HCT116 (cell line): ENCODE data around the gene FAM171A2. TPM values are rescaled to one million over a fixed set of nuclear protein-coding genes. Genes with fewer than 3 reads are reported as not detected.

Experiments
- ATAC-seq: fragments of 200-7000 bp; cut with Tn5 transposase; 2 replicates; pipeline ENCODE4 v1.9.1; 2020; ENCODE audit warnings: mild to moderate bottlenecking, moderate library complexity
- BruUV-seq: library from RNA; stranded (reverse); fragments of 400-500 nt; replicated peaks from 2 replicates; lab custom pipeline; 2021; lab: Mats Ljungman, UMichigan
- CTCF ChIA-PET: fragments of 300-600 bp; sonication (Branson Sonifier 250); formaldehyde crosslinking; loops from one replicate; lab custom pipeline; 2021; ENCODE audit warnings: antibody characterized with exemption; lab: Charles Lee
- POLR2A ChIA-PET: fragments of 300-600, 350-600 bp; sonication (Branson Sonifier 250); formaldehyde crosslinking; loops from one replicate; lab custom pipeline; 2021; ENCODE audit warnings: antibody characterized with exemption; lab: Charles Lee
- RAD21 ChIA-PET, 2 experiments: fragments of 300-600 bp; sonication (Branson Sonifier 250); formaldehyde crosslinking; loops; one replicate each; lab custom pipeline; 2023; ENCODE audit warnings: low total read pairs in 2 of 2; ENCODE audit not compliant: uncharacterized antibody in 2 of 2, unreplicated experiment in 2 of 2, low non-redundant PET in 1 of 2; lab: Charles Lee
- DNase-seq: peaks from one replicate; pipeline ENCODE4 v3.0.0-alpha.2; 2010; ENCODE audit warnings: low read depth, low spot score
- H2AFZ ChIP-seq: fragments of 200-600 bp; shearing (Covaris generic), sonication (generic); 2 replicates; pipeline ENCODE4 v1.6.1; 2017; ENCODE audit warnings: low read depth, mixed run types, mixed read lengths, antibody characterized with exemption, low read length; ENCODE audit not compliant: poor library complexity, severe bottlenecking
- H3K27ac ChIP-seq: 2 replicates; pipeline ENCODE4 v1.5.1; 2012; ENCODE audit warnings: low read depth, low read length
- H3K27me3 ChIP-seq: fragments of 200-600 bp; sonication (generic); 2 replicates; pipeline ENCODE4 v1.6.1; 2016; ENCODE audit warnings: mixed run types, low read length, mixed read lengths; ENCODE audit not compliant: insufficient read depth
- H3K36me3 ChIP-seq, 2 experiments: fragments of 200-500 bp in 1 of 2; fragments of 200-600 bp in 1 of 2; sonication (Bioruptor generic) in 1 of 2; sonication (generic) in 1 of 2; 2 replicates each; pipeline versions ENCODE4 v1.5.1 to v1.6.1; 2014 to 2016; ENCODE audit warnings: low read length in 2 of 2, inconsistent platforms in 1 of 2, mixed read lengths in 1 of 2, mixed run types in 1 of 2; ENCODE audit not compliant: insufficient read depth in 2 of 2, control insufficient read depth in 1 of 2
- H3K4me1 ChIP-seq, 2 experiments: fragments of 200-600 bp in 1 of 2; sonication (generic) in 1 of 2; 2 replicates each; pipeline versions ENCODE4 v1.5.1 to v1.6.1; 2012 to 2017; ENCODE audit warnings: low read length in 2 of 2, inconsistent platforms in 1 of 2, mild to moderate bottlenecking in 1 of 2, mixed read lengths in 1 of 2, mixed run types in 1 of 2, moderate library complexity in 1 of 2; ENCODE audit not compliant: insufficient read depth in 2 of 2, control insufficient read depth in 1 of 2
- H3K4me2 ChIP-seq: fragments of 200-600 bp; sonication (generic); 2 replicates; pipeline ENCODE4 v1.6.1; 2017; ENCODE audit warnings: mixed run types, low read length, mixed read lengths
- H3K4me3 ChIP-seq, 2 experiments: fragments of 200-600 bp in 1 of 2; sonication (generic) in 1 of 2; replicated peaks in 1 of 2; 2 replicates each; pipeline ENCODE4 v1.5.1; 2011 to 2016; ENCODE audit warnings: low read length in 2 of 2, control low read depth in 1 of 2, low read depth in 1 of 2, mild to moderate bottlenecking in 1 of 2, mixed read lengths in 1 of 2, mixed run types in 1 of 2
- H3K79me2 ChIP-seq: fragments of 200-600 bp; sonication (generic); 2 replicates; pipeline ENCODE4 v1.6.1; 2017; ENCODE audit warnings: mild to moderate bottlenecking, mixed run types, low read length, moderate library complexity, mixed read lengths; ENCODE audit not compliant: insufficient read depth
- H3K9ac ChIP-seq: fragments of 200-600 bp; sonication (generic); 2 replicates; pipeline ENCODE4 v1.6.1; 2016; ENCODE audit warnings: low read length, mixed read lengths
- H3K9me2 ChIP-seq: fragments of 200-600 bp; sonication (generic), shearing (Covaris generic); 2 replicates; pipeline ENCODE4 v1.6.1; 2017; ENCODE audit warnings: mixed run types, mild to moderate bottlenecking, moderate library complexity; ENCODE audit not compliant: insufficient read depth
- H3K9me3 ChIP-seq, 2 experiments: fragments of 200-500 bp in 1 of 2; fragments of 200-600 bp in 1 of 2; sonication (Bioruptor generic) in 1 of 2; sonication (generic) in 1 of 2; 2 replicates each; pipeline ENCODE4 v1.6.1; 2014 to 2017; ENCODE audit warnings: low read length in 2 of 2, mixed read lengths in 2 of 2, inconsistent platforms in 1 of 2, low read depth in 1 of 2, mild to moderate bottlenecking in 1 of 2, mixed run types in 1 of 2, moderate library complexity in 1 of 2; ENCODE audit not compliant: control insufficient read depth in 1 of 2, insufficient read depth in 1 of 2
- H4K20me1 ChIP-seq: fragments of 200-600 bp; sonication (generic), shearing (Covaris generic); 2 replicates; pipeline ENCODE4 v1.6.1; 2017; ENCODE audit warnings: mixed run types, mild to moderate bottlenecking, moderate library complexity; ENCODE audit not compliant: insufficient read depth
- ATF3 ChIP-seq: IDR thresholded peaks from 2 replicates; pipeline ENCODE4 v1.6.1; 2012
- CEBPB ChIP-seq: IDR thresholded peaks from 2 replicates; pipeline ENCODE4 v1.6.1; 2012; ENCODE audit warnings: low read depth
- CTCF ChIP-seq, 3 experiments: fragments of 200-600 bp in 1 of 3; sonication (generic) in 1 of 3; IDR thresholded peaks in 2 of 3; conservative IDR thresholded peaks in 1 of 3; 2 replicates each; pipeline ENCODE4 v1.5.1; 2012 to 2017; ENCODE audit warnings: low read depth in 2 of 3, low read length in 2 of 3, antibody characterized with exemption in 1 of 3, borderline replicate concordance in 1 of 3, control low read depth in 1 of 3, mild to moderate bottlenecking in 1 of 3, mixed read lengths in 1 of 3, mixed run types in 1 of 3, moderate library complexity in 1 of 3; ENCODE audit not compliant: insufficient read depth in 1 of 3
- ELF1 ChIP-seq: IDR thresholded peaks from 2 replicates; pipeline ENCODE4 v1.6.1; 2012; ENCODE audit warnings: low read depth, borderline replicate concordance
- EZH2phosphoT487 ChIP-seq: fragments of 200-600 bp; IDR thresholded peaks from 2 replicates; pipeline ENCODE4 v1.6.1; 2018; ENCODE audit warnings: antibody characterized with exemption, borderline replicate concordance
- JUND ChIP-seq: IDR thresholded peaks from 2 replicates; pipeline ENCODE4 v1.6.1; 2012
- RAD21 ChIP-seq: IDR thresholded peaks from 2 replicates; pipeline ENCODE4 v1.6.1; 2012; ENCODE audit warnings: low read depth, mild to moderate bottlenecking
- REST ChIP-seq: IDR thresholded peaks from 2 replicates; pipeline ENCODE4 v1.6.1; 2012; ENCODE audit warnings: low read depth
- SP1 ChIP-seq: IDR thresholded peaks from 2 replicates; pipeline ENCODE4 v1.6.1; 2012; ENCODE audit warnings: low read depth
- ZBTB33 ChIP-seq: IDR thresholded peaks from 2 replicates; pipeline ENCODE4 v1.6.1; 2011; ENCODE audit warnings: mild to moderate bottlenecking, low read length, moderate library complexity; ENCODE audit not compliant: insufficient replicate concordance; ENCODE audit errors: extremely low read depth
- ZFX ChIP-seq: fragments of 450-650 bp; IDR thresholded peaks from 2 replicates; pipeline ENCODE4 v1.6.1; 2017
- intact Hi-C: fragments of 100-400 bp; cut with micrococcal nuclease; formaldehyde crosslinking; loops from 2 replicates; pipeline ENCODE4 v1.10.0; 2022
- total RNA-seq: library from RNA; stranded (reverse); gene quantifications from one replicate; pipeline ENCODE4 v1.2.1, GENCODE V29; 2021; ENCODE audit not compliant: unreplicated experiment

Gene FAM171A2
- total RNA-seq, 1 experiment from 2014 or later, result 18.0 TPM

GRCh38 chr17:44355642-44356099 lies 8.0 kb downstream of the FAM171A2 start:
- Histone ChIP-seq H3K4me1 (no peaks in the 10 kb centered on the region), H3K9me3 (no peaks in the 10 kb centered on the region), H4K20me1 (no peaks in the 10 kb centered on the region), H3K4me2 (no peak overlapping the region), H3K36me3 (peaks cover 0 to 4% of the 10 kb centered on the region in 2 experiments; a peak in 1 of 4 replicates), H3K9me2 (no peaks in the 10 kb centered on the region), H3K4me3 (no peak overlapping the region), H2AFZ (no peak overlapping the region), H3K27ac (no peak overlapping the region), H3K9ac (no peak overlapping the region), H3K27me3 (no peaks in the 10 kb centered on the region), H3K79me2 (no peaks in the 10 kb centered on the region)
- intact Hi-C loops, result no loop called here
- no peak for DNase-seq
- TF ChIP-seq JUND (no peak), SP1 (no peak), EZH2phosphoT487 (no peak), CEBPB (no peak), ELF1 (no peak), ZBTB33 (no peak), ZFX (no peak), REST (no peak), RAD21 (no peak), CTCF (IDR thresholded peaks at IDR 0.05 in 2 of 3, conservative IDR thresholded peaks at IDR 0.05 in 1 of 3; ENCODE audit: borderline replicate concordance in 1 of 3, insufficient read depth in 1 of 3, low read depth in 2 of 3, low read length in 2 of 3) (no peak), ATF3 (no peak)
- no peak for ATAC-seq
- ChIA-PET RAD21 (no interaction called here), POLR2A (no interaction called here), CTCF (no interaction called here)
- BruUV-seq, result no TSS peak
